Activated CD8-positive, alpha-beta memory T cell treated with anti-CD3 and anti-CD28 coated beads, Interleukin-2, amount 50 U/mL, for 1 hour (primary cell): ENCODE data around the gene CAPS.
A peak's percentile ranks its signal among the peaks of the same experiment; 100 is the strongest.

Experiments
- DNase-seq: peaks from one replicate; pipeline ENCODE4 v3.0.0-alpha.2; 2020; ENCODE audit errors: extremely low read depth

The CAPS gene

GRCh38 chr19:5891938-5892771 lies 21.9 kb upstream of the CAPS start:
- no peak for DNase-seq

DNA sequence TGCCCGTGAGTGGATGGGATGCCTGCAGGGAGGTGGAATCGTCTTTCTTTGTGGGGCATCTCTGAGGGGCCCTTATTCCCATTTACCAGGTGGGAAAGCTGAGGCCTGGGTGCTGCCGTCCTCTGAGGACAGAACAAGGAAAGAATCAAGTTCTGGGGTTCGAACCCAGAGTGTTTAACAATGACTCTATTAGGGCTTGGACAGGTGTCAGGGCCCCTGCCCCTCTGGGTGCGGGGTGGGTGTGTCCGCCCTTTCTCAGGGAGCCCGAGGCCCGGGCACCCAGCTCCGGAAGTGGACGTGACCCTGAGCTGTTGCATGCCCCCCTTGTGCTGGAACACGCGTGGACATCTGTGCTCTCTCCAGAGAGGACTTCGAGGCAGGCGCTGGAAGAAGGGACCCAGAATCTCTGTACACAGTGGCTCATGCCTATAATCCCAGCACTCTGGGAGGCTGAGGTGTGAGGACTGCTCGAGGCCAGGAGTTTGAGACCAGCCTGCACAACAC lies 21.2 kb upstream of the CAPS start:
- DNase-seq = no peak

DNA sequence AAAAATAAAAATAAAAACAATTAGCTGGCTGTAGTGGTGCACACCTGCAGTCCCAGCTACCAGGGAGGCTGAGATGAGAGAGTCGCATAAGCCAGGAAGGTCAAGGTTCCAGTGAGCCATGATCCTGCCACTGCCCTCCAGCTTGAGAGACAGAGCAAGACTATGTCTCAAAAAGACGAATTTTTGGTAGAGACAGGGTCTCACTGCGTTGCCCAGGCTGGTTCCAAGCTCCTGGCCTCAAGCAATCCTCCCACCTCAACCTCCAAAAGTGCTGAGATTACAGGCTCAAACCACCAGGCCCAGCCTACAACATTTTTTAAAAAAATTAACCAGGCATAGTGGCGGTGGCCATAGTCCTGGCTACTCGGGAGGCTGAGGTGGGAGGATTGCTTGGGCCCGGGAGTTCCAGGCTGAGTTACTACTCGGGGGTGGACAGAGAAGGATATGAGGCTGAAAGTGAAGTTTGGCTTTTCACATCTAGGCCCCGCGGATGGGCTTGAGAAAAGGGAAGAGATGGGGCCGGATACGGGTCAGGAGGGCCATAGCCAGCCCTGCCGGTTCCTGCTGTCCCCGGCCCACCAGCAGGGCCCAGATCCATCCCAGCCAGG lies 20.7 kb upstream of the CAPS start:
- no peak for DNase-seq

- DNase-seq = no peak
Observed at GRCh38 chr19:5893907-5894703, 19.9 kb upstream of the CAPS start.

DNA sequence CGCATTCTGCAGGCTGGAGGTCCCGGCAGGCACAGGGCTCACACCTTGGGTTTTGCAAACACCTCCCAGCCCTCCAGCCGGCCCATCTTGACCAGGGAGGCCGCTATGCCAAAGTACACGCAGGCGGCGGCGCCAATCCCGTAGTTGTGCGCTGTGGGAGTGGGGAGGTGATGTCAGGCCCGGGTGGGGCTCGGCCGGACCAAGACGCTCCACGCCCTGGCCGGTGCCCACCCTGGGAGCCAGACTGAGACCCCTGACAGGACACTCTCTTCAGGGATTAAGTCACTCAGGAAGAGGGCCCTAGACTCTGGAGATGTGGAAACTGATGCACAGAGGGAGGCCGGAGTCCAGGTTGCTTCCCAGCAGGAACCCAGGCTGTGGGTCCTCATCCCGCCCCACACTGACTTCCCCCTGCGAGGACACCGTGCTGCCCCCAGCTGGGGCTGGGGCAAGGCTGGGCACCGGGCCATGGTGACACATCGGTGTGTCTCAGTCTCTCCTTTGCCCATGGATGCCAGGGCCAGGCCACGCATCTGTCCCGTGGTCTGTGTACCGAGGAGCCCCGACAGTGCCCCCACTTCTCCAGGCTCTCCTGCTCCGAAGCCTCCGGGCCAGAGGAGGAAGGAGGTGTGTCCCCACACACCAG lies 19.2 kb upstream of the CAPS start:
- DNase-seq = no peak

DNA sequence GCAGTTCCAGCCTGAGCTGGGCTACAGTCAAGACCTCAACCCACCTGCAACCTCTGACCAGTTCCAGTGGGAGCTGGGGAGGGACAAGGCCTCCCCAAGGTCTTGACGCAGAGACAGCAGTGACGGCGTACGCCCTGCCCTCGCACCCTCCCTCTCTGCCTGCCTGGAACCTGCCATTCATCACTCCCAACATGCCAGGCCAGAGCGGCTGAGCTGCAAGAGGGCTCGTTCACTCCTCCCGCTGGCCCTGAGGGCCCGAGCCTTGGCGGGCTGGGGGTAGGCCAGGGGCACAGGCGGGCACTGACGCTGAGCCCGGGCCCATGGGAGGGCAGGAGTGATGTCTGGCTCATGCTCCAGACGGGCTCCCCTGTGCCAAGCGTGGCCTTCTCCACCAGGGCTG lies 18.6 kb upstream of the CAPS start:
- no peak for DNase-seq

- DNase-seq = no peak
Observed at GRCh38 chr19:5895890-5896289, 18.2 kb upstream of the CAPS start.

DNA sequence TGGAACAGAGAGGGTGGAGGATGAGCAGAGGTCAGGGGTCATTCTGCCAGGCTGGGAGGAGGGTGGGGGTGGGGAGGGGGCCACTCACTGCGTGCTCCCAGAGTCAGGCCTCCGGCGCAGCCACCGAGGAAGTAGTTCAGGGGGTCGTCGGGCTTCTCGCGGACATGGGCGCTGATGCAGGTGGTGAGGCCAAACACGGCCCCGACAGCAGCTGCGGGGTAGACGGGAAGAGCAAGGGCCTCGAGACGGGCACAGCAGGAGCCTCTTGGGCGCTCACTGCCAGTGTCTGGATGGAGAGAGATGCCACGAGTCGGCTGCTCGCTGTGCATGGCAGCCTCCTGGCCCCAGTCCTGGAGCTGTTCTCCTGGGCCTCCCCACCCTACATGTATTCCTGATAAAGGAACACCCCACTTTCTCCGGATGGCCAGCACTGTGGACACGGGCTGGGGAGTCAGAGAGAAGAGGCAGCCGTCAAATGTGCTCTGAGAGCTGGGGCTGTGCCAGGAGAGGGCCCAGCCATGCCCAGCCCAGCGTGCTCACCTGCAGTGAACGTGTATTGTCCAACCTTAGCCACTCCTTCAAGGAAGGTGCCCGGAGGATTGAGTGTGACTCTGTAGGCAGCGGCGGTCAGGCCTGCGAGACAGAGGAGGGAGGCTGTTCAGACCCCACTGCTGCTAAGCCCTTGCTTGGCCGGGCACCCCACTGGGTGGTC lies 17.5 kb upstream of the CAPS start:
- no peak for DNase-seq

- DNase-seq = no peak
Observed at GRCh38 chr19:5897189-5897969, 16.7 kb upstream of the CAPS start.

DNA sequence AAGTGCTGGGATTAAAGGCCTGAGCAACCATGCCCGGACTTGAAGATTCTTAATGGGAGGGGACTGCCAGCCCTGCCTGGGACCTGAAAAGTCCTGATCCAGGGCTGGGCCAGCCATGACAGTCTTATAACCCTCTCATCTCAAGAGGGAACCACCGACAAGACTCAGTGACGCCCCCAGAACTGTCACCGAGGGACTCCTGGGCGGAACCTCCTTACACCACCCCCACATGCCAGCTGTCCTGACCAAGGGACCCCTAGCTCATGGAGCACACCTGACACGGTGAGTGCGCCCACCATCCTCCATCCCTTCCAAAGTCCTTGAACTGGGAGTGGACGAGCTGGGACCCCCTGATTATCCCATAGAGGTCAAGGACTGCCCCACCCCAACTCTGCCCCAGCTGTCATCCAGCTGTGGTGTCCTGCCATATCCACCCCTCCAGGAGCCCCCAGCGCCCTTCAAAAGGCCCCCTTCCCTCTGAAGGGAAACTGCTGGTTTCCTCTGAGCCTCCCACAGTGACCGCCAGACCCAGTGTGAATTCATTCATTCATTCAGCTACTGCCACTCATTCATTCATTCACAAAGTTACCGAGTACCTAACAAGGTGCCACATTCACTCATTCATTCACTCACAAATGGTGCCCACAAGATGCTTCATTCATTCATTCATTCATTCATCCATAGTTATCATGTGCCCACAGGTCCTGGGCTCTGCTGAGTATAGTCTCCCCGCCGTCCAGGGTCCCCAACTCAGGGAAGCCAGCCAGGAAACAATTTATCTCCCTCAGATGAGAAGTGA lies 14.1 kb upstream of the CAPS start:
- DNase-seq = no peak

DNA sequence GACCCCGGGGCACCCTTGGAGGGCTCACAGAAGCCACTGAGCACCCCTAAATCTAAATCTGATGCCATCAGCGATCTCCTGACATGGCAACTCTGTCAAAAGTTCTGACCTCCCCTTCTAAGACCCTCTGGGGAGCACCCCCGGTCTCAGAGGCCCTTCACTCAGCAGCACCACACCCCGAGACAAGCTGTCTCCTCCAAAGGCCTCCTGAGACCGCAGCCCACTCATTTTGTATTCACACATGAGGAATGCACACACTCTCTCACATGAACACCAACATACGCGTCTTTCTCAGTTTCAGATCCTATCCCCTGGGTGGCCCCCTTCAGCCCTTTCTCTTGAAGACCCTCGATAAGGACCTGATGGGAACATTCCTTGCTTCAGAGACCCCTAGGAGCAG lies 13.1 kb upstream of the CAPS start:
- DNase-seq = no peak

- no peak for DNase-seq
Observed at GRCh38 chr19:5903056-5903623, 10.9 kb upstream of the CAPS start.

DNA sequence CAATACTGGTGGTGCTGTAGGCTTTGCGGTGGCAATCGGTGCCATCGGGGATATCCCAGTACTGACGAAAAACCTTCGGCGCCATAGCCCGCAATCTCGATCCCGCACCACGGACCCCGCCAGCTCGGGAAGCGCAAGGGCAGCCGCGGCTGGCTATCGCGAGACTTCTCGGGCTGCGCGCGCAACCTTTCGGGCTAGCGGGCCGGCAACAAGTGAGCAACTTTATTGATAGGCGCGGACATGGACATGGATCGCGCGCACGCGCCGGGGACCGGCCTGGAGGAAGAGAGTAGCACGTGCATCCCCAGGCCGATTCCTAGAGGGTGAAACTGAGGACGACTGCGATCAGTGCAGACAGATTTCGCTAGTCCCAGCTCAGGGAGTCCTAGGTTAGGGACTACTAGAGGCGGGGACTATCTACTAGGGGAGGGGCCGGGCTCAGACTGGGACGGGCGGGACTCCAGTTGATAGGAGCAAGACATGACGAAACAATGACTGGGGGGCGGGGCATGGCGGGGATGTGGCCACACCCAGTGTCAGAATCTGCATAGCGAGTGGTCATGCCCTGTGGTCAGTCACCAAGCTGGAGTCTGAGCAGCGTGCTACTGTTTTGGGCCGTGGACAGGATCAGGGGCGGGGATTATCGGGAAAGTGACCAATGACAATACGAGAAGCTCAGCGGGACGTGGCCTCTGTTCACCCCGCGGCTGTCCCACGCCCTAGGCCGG lies 10.3 kb upstream of the CAPS start, which contains the start of gene NDUFA11:
TSS of gene NDUFA11 (minus strand) at position 167 of the 728 bp plus-strand sequence. CDS start at position 85, 82 bp downstream.
- peak; percentile 92 for DNase-seq

DNA sequence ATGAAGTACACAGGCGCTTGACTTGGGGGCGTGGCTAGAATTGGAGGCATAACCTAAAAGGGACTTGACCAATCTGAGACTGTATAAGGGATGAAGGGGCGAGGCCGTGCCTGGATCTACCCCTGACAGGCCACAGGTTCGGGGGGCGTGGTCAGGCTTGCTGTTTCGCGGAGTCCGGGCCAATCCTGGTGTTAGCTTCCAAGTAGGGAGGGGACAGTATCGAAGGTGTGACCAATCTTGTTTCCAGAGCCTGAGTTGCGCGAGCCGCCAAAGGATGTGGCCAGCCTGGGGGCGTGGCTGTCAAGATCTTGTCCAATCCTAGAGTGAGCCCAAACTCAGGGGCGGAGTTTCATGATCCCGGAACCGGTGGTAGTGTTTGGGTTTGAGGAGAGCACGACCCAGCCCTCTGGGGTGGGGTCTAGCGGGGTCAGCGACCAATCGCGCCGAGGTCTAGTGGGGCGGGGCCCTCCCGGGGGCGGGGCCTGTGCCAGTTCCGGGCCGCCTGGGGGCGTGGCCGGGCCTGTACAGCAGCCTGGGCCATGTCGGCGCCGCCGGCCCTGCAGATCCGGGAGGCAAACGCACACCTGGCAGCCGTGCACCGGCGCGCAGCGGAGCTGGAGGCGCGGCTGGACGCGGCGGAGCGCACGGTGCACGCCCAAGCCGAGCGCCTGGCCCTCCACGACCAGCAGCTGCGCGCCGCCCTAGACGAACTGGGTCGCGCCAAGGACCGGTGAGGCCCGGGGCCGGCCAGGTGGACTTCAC lies 9.5 kb upstream of the CAPS start, which contains the start of gene VMAC:
TSS of gene VMAC (plus strand) at position 521 of the 762 bp plus-strand sequence. CDS start at position 540, 19 bp downstream.
- DNase-seq = peak; percentile 100

GRCh38 chr19:5905114-5905778 lies 8.8 kb upstream of the CAPS start:
- no peak for DNase-seq

- DNase-seq = no peak
Observed at GRCh38 chr19:5907241-5907640, 6.8 kb upstream of the CAPS start.
